NCI-H345 (cell line): Measurements from ENCODE around the gene FYTTD1.

Experiments
- DNase-seq: peaks from one replicate; lab custom pipeline; 2025; lab: John Stamatoyannopoulos, UW

FYTTD1 gene

GRCh38 chr3:197791892-197792647 is 42.4 kb downstream of the FYTTD1 start:
- no peak for DNase-seq

DNA sequence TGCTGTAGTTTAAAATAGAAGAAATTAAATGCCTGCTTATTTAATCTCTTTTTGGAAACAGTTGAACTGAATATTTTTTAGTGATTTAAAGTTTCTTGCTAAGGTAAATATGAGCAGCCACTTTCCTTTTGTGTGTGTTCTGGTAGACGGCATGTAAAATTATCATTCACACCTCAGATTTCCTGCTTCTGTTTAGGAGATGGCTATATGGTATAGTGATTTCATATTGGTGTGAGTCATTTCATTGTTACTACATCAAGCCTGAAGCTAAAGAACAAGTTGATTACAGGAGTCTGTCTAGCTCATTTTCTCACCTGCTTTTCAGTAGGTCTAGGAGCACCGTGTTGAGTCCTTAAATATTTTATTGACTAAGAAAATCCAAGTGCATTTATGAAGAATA is 43.6 kb downstream of the FYTTD1 start:
- DNase-seq = no peak

- DNase-seq = no peak
Measured at GRCh38 chr3:197794115-197794514, 44.4 kb downstream of the FYTTD1 start.

DNA sequence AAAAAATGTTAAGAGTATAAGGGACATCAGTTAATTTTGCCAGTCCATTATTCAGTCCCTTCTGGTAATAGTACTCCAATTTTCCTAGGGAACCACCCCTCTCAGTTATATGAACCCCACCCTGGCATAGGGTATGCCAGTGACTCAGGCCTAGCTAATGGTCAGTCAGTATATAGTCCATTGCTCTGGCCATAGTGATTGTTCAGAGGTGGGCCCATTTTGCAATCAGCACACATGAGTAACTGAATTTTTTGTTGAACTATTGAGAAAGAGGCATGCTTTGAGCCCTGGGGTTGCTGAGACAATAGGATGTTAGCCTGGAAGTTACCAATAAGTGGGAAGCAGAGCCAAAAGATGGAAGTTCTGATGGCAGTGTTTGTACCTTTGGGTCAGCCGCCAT is 45.5 kb downstream of the FYTTD1 start:
- no peak for DNase-seq

- DNase-seq = no peak
Measured at GRCh38 chr3:197796087-197796486, 46.4 kb downstream of the FYTTD1 start.

DNA sequence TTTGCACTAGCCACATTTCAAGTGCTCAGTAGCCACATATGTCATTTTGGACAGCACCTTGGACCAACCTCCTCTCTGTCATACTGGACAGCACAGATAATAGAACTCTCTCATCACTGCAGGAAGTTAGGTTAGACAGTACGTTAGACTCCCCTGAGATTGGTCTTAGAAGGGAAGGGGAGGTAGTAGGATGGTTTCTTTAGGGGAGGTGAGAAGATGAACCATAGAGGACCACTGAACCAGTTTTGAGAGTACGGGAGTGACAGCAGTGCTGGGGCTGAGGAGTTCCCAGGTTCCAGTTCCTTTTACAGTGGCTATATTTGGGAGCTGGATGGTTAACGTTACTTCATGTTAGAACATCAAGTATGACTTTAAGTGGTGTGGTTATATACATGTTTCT is 49.2 kb downstream of the FYTTD1 start:
- DNase-seq = no peak

- no peak for DNase-seq
Measured at GRCh38 chr3:197800379-197800778, 50.7 kb downstream of the FYTTD1 start.

GRCh38 chr3:197801891-197802778 is 52.5 kb downstream of the FYTTD1 start:
- DNase-seq = no peak

GRCh38 chr3:197802779-197803459 is 53.2 kb downstream of the FYTTD1 start:
- no peak for DNase-seq

GRCh38 chr3:197804511-197804910 is 54.8 kb downstream of the FYTTD1 start:
- DNase-seq = no peak

- DNase-seq = no peak
Measured at GRCh38 chr3:197807969-197808587, 58.4 kb downstream of the FYTTD1 start.

- DNase-seq = no peak
Measured at GRCh38 chr3:197809356-197810020, 59.8 kb downstream of the FYTTD1 start.

DNA sequence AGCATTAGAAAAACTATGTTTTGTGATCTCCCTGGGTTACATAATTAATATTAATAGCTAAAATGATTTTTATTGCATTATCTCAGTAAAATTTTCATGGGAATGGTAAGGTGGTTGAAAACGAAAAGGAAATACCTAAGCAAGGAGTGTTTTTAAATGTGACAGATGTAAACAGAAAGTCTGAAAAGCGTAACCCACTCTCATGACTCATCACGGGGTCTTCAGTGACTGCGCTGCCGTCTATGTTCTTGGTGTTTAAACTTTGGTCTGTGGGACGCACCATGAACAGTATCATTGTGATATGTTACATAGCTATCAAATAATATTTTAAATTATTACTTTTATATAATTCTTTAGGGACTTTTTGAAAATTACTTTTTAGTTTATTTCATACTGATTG is 61.2 kb downstream of the FYTTD1 start:
- no peak for DNase-seq

- no peak for DNase-seq
Measured at GRCh38 chr3:197811343-197811742, 61.7 kb downstream of the FYTTD1 start.

DNA sequence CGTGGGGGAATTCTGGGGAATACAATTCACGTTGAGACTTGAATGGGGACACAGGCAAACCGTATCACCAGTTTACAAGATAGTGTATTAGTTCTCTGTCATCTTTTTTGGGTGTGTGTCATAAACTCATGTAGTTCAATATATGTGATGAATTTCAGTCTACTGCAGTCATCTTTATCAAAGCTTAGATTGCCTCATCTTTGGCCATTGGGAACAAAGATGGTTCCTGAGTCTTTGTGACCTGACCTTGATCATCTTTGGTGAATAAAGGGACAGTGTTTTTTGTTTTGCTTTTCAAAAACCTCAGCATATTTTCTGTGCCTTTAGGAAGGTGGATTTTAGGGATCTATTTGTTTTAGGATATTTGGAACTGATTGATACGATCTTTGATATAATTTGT is 64.7 kb downstream of the FYTTD1 start:
- no peak for DNase-seq

DNA sequence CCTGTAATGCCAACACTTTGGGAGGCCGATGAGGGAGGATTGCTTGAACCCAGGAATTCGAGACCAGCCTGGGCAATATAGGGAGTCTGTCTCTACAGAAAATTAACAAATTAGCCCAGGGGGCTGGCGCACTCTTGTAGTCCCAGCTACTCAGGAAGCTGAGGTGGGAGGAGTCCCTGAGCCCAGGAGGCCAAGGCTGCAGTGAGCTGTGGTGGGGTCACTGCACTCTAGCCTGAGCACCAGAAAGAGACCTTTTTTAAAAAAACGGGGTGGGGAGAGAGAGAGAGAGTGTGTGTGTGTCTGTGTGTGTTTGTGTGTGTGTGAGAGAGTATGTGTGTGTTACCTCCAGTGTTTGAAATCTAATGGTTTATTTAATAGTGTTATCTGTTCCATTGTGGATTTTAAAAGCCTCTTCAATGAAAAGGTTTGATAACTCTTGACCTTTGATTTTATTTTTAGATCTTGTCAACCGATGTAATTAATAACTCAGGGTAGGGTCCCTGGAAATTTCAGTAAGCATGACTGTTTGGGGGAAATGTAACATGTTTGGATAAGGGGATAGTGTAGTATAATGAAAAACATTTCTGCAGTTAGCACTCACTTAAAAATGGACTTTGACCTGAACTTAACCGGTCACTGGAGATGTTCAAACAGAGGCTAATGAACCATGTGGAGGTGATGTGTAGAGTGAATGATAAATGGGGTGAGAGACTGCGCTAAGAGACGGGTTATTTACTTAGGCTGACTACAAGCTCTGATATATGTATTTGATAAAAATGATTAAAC is 71.1 kb downstream of the FYTTD1 start:
- DNase-seq = no peak

DNA sequence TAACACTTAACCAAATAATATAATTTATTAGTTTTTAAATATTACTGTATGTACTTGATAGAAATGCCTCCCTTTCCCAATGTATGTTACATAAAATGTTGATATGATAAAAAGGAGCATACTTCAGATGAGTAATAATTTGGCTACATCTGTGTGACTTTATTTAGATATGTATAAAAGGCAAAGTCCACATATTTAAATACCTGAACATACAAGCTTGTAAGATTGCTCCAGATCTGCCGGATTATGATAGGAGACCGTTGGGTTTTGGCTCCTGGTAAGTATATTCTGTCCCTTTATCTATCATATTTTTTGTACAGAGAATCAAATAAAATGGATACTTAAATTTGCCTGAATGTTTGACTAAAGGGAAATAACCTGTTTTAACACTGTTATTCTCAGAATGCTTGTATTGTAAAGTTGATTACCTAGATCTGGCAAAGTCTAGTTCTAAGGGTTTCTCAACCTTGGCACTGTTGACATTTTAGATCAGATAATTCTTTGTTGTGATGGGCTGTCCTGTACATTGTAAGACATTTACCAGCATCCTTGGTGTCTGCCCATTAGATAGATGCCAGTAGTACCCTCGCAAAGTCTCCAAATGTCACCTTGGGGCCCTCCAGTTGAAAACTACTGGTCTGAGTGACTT is 79.8 kb downstream of the FYTTD1 start:
- DNase-seq = no peak

GRCh38 chr3:197830308-197830966 is 80.8 kb downstream of the FYTTD1 start:
- DNase-seq = no peak

GRCh38 chr3:197830967-197831313 is 81.3 kb downstream of the FYTTD1 start:
- no peak for DNase-seq
